ENCODE data around the gene ODAD3. TPM values are rescaled to one million over a fixed set of nuclear protein-coding genes. Genes with fewer than 3 reads are reported as not detected.

ODAD3 gene
- total and polyA plus RNA-seq, 2 of the 13 experiments (the other 11 are each of a cell fraction or from before 2014, with no cell fraction given), result 0.04 to 0.08 TPM

GRCh38 chr19:11435057-11435832, at the start of gene ODAD3, which contains the start of gene PRKCSH (continued):
- peak; percentile 100 for TF ChIP-seq THAP9 (CRISPR knock-in tag; IDR thresholded peaks at IDR 0.05; ENCODE audit: borderline replicate concordance)
- 0 out of 2 replicates have a peak, but pooled peaks have one; percentile 24 for TF ChIP-seq MIER2 (CRISPR knock-in tag; IDR thresholded peaks at IDR 0.05)
- TF ChIP-seq REST (IDR thresholded peaks at IDR 0.05; ENCODE audit: borderline replicate concordance in 1 of 2, low read depth in 1 of 2, low read length in 2 of 2), result peak in 1 of 2 experiments; percentile 57; a peak in 2 of 4 replicates
- no peak; the same call in 1 of the 2 replicates for TF ChIP-seq ARNT2 (CRISPR knock-in tag; IDR thresholded peaks at IDR 0.05; ENCODE audit: low read depth)
- no peak for TF ChIP-seq ZNF280B (CRISPR knock-in tag; IDR thresholded peaks at IDR 0.05; ENCODE audit: borderline replicate concordance)
- TF ChIP-seq ZNF691 (CRISPR knock-in tag; IDR thresholded peaks at IDR 0.05; ENCODE audit: borderline replicate concordance, low read depth), result 0 out of 2 replicates have a peak, but pooled peaks have one; percentile 18
- peak; percentile 87 for TF ChIP-seq GATAD1 (CRISPR knock-in tag; IDR thresholded peaks at IDR 0.05)
- no peak for TF ChIP-seq ZBTB33 (CRISPR knock-in tag; IDR thresholded peaks at IDR 0.05)
- TF ChIP-seq ZFP36L2 (CRISPR knock-in tag; IDR thresholded peaks at IDR 0.05), result no peak
- TF ChIP-seq PRMT3 (CRISPR knock-in tag; IDR thresholded peaks at IDR 0.05; ENCODE audit: borderline replicate concordance, low read depth), result no peak
- TF ChIP-seq GABPA (IDR thresholded peaks at IDR 0.05; ENCODE audit: low read depth, low read length), result peak; percentile 93
- peak; percentile 99 for TF ChIP-seq GABPA (CRISPR knock-in tag; IDR thresholded peaks at IDR 0.05; ENCODE audit: low read depth)
- TF ChIP-seq POGZ (CRISPR knock-in tag; IDR thresholded peaks at IDR 0.05), result peak; percentile 35; the same call in 1 of the 2 replicates
- peak; percentile 89 for TF ChIP-seq CREB1 (IDR thresholded peaks at IDR 0.05)
- TF ChIP-seq CREB1 (CRISPR knock-in tag; IDR thresholded peaks at IDR 0.05), result peak; percentile 99
- no peak for TF ChIP-seq ZNF776 (CRISPR knock-in tag; IDR thresholded peaks at IDR 0.05)
- TF ChIP-seq ARNTL (CRISPR knock-in tag; IDR thresholded peaks at IDR 0.05), result 0 out of 2 replicates have a peak, but pooled peaks have one; percentile 18
